Mesenteric fat pad (tissue), 1 donor: ENCODE results near the gene SIX5. TPM values are rescaled to one million over a fixed set of nuclear protein-coding genes. Genes with fewer than 3 reads are reported as not detected.

Source experiments
- DNase-seq: peaks from one replicate; pipeline ENCODE4 v3.0.0-alpha.2; 2020; ENCODE audit warnings: low spot score
- total RNA-seq: library from RNA; stranded (reverse); fragmentation: NEBNext Ultra II Directional; extraction: Animal tissue kit (Norgen Biotek cat#: 25700); gene quantifications from one replicate; pipeline ENCODE4 v1.2.1, GENCODE V29; 2021
- donor health status: DM: yes; HTN: yes; CAD: no.

SIX5 gene
- total RNA-seq, 1 donor from 2014 or later: 18.0 TPM

DNA sequence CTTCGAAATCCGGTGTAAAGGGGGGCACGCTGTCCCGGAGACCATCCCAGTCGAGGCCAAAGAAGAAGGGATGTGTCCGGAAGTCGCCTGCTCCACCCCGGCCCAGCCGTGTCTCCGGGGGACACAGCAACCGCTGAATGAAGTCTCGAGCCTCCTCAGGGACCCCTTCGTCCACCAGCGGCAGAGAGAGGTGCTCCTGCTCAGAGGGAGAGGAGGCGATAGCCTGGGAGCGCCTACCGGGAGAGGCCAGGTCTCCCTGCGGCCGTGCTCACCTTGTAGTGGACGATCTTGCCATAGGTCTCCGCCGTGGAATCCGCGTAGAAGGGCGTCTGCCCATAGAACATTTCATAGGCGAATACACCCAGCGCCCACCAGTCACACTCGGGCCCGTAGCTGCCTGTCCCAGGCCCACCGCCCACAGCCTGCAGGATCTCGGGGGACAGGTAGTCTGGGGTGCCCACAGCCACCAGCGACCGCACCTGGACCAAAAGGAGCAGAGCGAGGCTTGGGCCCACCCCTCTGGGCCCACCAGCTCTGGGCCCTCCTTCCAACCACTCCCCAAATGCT, 8.4 kb upstream of the SIX5 start:
- no peak for DNase-seq

DNA sequence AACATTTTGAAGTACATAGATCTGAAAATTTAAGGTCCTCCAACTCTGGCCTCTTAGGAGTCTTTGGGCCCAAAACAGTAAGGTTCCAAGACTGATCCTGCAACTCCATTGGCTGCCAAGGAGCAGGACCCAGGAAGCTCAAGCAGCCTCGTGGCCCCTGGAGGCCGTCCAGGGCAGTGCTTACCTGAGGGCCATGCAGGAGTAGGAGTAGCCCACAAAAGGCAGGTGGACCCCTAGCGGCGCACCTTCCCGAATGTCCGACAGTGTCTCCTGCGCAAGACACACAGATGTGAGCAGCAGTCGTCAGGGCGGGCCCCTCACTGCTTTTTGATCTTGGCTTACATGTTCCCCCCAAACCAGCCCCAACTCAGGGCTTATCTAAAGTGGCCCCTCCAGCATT, 5.7 kb upstream of the SIX5 start:
- no peak for DNase-seq

DNA sequence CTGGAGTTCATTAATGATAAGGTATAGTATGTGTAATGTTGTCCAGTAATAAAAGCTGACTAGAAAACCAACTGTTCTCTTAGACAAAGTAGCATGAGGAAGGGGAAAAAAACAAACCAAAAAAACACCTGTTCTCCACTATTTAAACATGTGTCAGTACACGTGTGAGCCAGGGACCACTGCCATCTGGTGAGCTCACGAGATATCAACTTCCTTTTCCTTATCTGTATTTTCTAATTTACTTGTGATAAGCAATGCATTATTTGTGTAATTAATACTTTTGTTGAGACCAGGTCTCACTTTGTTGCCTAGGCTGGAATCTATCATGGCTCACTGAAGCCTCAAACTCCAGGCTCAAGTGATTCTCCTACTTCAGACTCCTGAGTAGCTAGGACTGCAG, 4.3 kb upstream of the SIX5 start:
- no peak for DNase-seq

DNA sequence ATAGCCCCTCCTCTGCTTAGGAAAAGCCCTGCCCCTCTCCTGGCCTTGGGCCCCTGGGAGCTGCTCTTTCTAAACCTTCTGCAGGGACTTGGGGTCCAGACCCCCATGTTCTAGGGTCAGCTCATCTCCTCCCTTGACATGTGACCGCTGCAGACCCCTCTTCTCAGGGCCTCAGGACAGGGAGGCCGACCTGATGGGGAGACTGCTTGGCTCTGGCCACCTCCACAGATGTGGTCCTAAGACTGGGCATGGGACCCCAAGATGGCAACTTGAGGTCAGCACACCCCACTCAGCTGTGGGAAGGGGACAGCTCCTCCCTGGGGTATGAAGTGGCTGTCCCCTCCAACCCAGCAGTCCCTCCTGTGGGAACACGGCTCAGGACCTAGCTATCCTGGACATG, 3.9 kb upstream of the SIX5 start:
- DNase-seq: no peak

DNA sequence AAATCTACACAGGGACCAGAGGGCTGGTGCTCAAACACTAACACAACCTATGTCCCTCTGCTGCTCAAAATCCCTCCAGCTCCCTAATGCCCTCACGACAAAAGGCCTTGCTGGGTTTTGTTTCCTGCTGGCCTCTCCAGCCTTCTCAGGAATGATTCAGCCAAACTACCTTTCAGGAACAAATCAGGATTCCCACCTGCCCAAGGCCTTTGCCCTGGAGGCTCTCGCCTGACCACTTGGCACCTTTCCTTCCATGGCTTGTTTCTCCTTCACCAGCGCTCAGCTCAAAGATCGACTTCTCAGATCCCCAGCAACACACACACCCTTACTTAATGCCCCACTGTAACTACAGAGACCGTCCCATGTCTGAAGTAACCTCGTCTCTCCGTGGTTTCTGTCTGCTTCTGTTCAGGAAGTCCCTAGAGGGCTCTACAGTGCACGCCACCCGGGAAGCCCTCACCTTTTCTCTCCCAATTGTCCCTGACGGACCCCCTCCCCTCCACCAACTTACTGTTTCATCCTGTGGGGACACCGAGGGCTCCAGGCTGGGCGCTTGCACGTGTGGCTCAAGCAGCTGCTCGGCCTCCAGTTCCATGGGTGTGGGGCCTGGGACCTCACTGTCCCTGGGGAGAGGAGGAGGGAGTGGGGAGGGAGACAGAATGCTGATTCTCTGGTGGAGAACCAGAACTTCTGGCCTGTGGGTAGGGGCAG, 3.2 kb upstream of the SIX5 start:
- DNase-seq: no peak

DNA sequence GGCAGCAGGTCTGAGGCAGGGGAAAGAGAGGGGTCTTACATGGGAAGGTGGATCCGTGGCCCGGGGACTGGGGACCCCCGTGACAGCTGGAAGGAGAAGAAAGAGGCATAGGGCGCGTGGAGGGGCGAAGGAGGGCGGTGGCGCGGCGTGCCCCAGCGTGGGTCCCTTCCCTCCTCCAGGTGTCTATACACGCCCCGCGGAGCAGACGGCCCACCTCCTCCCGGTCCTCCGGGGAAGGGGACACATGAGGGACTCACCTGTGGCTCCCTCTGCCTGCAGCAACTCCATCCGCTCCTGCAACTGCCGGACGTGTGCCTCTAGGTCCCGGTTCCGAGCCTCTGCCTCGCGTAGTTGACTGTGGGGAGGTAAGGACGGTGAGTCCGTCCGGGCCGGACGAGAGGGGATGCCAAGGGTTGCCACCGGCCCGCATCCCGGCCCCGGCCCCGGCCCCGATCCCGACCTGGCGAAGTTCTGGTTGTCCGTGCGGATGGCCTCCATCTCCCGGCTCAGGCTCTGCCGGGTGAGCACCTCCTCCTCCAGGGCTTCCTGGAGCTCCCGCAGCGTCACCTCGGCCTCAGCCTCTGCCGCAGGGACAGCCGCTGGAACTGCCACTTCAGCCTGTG, 2.4 kb upstream of the SIX5 start:
- no peak for DNase-seq

DNA sequence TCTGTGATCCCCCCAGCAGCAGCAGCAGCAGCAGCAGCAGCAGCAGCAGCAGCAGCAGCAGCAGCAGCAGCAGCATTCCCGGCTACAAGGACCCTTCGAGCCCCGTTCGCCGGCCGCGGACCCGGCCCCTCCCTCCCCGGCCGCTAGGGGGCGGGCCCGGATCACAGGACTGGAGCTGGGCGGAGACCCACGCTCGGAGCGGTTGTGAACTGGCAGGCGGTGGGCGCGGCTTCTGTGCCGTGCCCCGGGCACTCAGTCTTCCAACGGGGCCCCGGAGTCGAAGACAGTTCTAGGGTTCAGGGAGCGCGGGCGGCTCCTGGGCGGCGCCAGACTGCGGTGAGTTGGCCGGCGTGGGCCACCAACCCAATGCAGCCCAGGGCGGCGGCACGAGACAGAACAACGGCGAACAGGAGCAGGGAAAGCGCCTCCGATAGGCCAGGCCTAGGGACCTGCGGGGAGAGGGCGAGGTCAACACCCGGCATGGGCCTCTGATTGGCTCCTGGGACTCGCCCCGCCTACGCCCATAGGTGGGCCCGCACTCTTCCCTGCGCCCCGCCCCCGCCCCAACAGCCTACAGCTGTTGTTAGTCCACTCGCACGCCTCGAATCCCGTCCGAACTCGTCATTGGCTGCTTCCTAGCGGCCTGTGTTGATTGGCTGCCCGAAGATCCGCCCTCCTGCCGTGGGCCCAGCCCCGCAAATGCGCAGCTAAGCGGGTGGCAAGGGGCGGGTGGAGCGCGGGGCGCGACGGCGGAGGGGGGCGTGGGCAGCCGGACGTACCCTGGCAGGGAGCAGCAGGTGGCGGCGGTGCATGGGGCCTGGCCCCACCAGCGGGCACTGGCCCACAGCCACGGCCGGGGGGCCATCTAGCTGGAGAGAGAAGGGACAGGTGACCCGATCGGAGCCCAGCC, 1.4 kb upstream of the SIX5 start:
- peak; percentile 97 for DNase-seq

DNA sequence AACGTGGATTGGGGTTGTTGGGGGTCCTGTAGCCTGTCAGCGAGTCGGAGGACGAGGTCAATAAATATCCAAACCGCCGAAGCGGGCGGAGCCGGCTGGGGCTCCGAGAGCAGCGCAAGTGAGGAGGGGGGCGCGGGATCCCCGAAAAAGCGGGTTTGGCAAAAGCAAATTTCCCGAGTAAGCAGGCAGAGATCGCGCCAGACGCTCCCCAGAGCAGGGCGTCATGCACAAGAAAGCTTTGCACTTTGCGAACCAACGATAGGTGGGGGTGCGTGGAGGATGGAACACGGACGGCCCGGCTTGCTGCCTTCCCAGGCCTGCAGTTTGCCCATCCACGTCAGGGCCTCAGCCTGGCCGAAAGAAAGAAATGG, 754 bp upstream of the SIX5 start:
- no peak for DNase-seq

DNA sequence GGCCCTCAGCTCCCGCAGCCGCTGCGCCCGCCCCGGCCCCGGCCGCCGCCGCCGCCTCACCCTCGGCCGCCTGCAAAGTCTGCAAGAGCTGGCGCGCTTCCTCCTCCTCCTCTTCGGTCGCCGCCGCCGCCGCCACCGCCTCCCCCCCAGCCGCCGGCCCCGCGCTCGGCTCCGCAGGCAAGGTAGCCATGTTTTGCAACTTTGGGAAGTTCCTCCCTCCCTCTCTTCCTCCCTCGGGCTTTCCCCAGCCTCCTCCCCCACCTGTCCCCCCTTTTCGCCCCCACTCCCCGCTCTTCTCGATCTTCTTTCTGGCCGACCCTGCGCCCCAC, 433 bp downstream of the SIX5 start:
- no peak for DNase-seq

DNA sequence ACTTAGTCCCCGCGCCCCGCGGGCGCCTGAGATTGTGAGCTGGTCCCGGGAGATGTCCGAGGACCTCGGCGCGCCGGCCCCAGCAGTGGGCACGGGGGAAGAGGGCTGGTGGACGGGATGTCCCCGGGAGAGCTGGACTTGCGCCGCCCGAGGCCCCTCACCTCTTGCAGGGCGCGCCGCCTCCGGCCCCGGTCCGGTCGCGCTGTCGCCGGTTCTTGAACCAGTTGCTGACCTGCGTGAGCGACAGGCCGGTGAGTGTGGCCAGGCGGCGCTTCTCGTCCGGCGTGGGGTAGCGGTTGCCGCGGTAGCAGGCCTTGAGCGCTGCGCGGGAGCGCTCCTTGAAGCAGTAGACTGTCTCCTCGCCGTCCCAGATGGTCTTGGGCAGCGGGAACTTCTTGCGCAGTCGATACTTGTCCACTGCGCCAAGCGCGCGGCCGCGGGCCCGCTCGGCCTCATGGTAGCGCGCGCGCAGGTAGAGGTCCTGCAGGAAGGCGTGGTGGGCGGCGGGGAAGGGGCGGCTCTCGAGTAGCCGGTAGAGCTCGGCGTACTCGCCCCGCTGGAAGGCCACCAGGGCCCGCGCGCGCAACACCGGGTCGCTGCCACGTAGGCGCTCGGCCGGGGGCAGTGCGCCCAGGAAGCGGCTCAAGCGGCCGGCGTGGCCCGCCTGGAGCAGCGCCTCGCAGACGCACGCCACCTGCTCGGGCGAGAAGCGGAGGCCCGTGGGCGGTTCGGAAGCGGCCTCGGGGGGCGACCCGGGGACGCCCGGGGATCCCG, 984 bp downstream of the SIX5 start:
- no peak for DNase-seq

DNA sequence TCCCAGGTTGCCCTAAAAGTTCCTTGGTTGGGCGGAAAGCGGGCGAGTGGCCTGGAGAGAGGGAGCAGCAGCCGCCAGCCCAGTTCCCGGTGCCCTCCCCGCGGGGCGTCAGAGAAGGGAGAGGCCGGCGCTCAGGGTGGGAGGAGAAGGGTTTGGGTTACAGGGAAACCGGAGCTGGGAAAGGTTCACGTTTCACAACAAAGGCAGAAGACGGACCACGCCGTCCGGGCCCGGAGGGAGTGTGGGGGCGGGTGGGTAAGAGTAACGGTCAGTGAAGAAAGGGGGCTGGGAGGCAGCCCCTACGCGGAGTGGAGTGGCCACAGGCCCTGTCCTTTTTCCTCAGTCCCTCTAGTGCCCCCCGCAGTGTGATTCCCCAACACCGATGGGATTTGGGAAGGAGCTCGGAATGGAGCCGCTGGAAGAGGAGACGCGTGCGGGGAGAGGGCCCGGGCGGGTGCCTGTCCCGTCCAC, 1.6 kb downstream of the SIX5 start:
- no peak for DNase-seq

DNA sequence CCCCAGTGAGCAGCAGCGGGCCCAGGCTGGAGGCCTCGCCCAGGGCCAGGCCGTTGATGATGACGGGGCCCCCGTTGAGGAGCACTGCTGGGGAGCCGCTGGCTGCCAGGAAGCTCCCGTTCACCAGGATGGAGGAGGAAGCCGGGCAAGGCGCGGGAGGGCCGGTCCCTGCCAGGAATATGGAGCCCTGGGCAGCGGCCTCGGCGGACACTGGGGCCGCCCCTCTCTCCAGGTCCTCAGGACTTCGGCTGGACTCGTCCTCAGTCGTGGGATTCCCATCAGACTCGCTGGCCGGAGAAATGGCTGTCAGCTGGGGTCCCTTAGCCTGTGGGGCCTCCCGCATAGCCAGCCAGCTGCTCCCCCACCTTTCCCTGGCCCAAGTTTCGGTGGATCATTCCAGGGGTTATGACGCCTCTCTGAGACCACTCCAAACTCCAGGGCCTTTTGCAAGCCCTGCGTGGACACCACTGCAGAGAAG, 2.1 kb downstream of the SIX5 start:
- DNase-seq: no peak

DNA sequence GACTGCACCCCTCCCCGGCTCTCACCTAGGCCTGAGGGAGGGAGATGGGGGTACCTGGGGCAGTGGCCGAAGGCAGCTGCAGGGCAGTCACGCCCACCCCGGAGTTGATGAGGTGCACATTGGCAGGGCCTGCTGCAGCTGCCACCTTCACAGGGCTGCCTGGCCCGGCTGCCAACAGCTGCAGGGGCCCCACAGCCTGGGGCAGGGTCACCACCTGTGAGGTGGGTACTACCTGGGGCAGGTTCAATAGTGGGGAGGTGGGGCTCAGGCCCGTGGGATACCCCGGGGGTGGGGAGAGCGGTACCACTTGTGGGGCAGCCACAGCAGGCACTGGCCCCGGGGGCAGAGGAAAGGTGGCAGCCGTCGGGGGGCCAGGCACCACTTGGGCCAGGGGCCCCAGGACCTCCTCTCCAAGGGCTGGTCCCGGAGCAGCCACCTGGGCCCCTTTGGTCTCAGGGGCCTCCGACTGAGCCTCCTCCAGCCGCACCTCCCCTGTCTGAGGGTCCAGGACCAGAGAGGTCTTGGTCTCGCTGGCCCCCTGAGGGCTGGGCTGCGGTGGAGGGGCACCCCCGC, 2.7 kb downstream of the SIX5 start:
- no peak for DNase-seq

DNA sequence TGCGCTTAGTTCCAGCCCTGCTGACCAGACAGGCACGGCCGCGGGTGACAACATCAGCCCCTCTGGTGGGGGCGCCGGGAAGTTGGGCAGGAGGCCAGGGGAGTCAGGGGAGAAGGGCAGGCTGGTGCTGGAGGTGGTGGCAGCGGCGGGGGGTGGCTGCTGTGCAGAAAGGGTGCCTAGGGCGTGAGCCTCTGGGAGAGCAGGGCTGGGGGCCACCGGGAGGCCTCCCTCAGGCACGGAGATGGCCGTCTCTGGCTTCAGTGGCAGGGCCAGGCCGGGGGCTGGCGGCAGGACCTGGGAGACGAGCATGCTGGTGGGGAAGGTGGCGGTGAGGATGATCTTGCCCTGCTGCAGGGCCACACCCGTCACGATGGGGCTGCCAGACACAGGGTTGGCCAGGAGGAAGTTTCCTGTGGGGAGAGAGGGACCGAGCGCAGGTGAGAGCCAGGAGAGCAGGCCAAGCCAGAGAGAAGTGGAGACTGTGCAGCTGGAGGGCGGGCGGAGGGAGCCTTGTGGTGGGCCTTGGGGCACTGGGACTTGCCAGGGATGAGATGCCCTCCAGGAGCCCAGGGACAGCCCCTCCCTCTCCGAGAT, 3.3 kb downstream of the SIX5 start:
- DNase-seq: no peak

DNA sequence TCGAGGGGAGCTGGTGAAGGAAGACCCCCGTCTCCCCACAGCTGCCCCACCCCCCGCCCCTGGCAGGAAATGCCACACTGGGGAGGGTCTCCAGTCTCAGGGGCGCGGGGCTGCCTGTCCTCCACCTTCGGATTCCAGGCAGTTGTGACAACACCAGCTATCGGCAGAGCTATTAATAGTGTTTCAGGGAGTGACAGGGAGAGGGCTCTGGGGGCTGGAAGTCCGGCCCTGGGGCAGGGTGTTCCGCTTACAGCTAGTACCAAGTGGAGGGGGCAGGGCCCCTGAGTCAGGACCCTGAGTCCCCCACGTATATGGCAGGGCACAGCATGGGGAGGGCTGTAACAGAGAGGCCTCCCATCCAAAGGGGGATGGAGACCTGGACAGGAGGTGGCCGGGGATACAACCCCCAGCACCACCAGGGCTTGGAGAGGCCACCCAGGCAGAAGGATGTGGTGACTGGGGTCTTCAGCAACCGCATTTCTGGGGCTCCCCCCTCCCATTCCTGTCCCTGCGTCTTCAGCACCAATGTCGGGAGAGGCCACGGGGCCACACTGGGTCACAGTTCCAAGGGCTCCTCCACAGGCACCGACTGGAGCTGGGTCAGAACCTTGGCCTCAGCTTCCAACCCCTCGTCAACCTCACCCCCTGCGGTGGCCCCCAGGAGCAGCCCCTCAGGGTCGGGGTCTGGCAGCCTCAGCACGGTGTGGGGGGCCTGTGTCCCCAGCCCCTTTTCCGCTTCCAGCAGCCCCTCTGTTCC, 3.9 kb downstream of the SIX5 start:
- DNase-seq: no peak

DNA sequence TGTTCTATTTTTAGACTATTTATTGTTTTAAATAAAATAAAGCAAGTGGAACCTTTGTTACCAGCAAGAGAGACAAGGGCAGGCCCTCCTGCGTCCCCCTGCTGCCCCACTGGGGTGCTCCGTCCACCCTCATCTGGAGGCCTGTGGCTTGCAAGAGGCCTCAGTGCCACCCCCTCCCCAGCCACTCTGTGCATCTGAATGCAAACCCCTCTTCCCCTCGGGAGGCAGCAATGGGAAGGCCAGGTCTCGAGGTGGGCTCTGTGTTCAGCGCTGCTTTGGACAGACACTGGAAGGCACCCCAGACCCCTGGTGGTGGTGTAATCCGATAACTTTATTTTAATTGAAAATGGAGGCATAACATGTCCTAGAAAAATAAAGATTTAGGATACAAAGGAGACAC, 4.6 kb downstream of the SIX5 start:
- no peak for DNase-seq

DNA sequence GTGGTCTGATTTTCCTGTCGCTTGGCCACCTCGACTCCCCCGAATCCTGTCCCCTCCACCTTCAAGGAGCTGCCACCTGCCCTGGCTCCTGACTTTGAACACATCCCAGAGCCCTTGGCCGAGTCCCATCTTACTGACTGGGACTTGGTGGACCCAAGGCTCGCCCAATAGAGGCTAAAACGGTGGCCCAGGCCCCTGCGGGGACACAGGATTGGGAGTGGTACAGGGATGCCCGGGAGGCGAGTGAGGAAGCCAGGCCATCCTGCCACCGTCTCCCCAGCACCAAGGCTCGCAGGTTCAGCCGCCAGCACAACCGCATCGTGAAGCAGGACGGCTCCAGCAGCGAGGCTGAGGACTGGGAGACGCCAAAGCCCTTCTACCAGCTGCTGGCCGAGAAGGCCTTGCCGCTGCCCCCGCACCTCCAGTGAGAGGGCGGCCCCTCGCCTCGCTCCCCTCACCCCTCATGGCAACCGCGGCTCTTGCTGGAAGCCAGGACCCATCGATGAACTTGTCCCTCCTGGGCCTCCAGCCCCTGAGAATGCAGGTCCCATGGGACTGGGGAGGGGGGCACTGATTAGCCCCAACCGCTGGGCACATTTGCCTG, 5.3 kb downstream of the SIX5 start:
- DNase-seq: no peak

DNA sequence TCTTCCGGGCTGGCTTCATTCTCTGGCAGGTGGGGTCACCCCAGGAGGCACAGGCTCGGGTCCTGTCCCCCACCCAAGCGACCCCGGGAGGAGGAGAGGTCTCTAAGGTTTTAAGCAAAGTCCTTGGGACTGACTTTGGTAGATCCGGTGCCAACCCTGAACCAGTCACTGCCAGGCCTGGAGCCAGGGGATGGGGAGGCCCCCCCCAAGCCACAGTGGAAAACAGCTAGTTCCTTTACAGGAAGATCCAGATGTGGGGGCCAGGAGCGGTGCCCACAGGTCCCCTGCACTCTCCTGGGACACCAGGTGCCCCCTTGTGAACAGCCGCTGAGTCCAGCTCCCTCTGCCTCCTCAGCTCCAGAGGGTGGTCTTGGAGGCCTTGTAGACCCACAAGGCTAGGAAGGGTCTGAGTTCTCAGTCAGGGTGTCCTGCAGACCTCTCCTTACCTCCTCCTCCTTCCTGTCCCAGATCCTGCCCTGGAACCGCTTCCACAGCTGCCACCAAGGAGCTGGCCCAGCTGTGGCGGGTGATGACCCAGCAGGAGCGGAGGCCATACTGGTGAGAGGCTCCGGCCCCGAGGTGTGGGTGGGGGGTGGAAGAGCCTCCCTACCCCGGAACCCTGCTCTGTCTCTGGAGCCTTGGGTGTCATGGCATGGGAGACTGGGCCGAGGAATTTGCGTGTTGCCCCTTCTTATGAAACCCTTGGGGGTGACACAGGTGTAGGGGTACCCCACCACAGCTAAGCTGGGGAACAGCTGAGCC, 6.0 kb downstream of the SIX5 start:
- no peak for DNase-seq
